ENCODE results near the gene ALKAL2. TPM values are rescaled to one million over a fixed set of nuclear protein-coding genes. Genes with fewer than 3 reads are reported as not detected.

The ALKAL2 gene
- total and polyA plus RNA-seq, 2 of the 13 experiments (the other 11 are each of a cell fraction or from before 2014, with no cell fraction given), result 0.22 to 1.7 TPM

DNA sequence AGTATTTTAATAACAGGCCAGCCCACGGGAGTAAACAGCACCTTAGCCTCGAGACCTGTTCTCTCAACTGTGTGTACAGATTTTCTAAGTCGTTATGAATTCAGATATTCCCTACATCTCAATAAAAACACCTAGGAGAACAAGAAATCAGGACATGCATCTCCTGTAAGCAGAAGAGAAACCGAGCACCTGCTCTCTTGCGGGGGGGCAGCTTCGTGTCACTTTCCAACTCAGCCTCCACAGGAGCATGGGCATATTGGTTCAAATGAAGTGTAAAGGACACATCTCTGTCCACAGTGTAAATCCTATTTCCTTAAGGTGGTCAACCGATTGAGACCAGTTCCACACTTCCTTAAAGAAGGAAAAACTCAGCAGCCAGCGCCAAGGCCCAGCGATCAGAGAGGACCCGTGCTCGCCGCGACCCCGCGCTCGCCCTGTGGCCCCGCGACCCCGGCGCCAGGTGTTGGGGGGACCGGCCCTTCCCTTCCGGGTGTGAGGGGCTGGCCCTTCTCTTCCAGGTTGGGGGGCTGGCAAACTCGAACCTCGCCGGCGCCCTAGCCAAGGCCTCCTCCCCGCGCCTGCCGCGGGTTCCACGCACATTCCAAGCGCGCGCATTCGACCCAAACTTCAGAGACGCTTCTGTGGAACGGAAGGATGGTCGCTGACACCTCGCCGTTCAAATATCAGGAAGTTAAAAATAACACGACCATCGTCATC is 24.7 kb downstream of the ALKAL2 start (continued):
- TF ChIP-seq, protein P1, sequence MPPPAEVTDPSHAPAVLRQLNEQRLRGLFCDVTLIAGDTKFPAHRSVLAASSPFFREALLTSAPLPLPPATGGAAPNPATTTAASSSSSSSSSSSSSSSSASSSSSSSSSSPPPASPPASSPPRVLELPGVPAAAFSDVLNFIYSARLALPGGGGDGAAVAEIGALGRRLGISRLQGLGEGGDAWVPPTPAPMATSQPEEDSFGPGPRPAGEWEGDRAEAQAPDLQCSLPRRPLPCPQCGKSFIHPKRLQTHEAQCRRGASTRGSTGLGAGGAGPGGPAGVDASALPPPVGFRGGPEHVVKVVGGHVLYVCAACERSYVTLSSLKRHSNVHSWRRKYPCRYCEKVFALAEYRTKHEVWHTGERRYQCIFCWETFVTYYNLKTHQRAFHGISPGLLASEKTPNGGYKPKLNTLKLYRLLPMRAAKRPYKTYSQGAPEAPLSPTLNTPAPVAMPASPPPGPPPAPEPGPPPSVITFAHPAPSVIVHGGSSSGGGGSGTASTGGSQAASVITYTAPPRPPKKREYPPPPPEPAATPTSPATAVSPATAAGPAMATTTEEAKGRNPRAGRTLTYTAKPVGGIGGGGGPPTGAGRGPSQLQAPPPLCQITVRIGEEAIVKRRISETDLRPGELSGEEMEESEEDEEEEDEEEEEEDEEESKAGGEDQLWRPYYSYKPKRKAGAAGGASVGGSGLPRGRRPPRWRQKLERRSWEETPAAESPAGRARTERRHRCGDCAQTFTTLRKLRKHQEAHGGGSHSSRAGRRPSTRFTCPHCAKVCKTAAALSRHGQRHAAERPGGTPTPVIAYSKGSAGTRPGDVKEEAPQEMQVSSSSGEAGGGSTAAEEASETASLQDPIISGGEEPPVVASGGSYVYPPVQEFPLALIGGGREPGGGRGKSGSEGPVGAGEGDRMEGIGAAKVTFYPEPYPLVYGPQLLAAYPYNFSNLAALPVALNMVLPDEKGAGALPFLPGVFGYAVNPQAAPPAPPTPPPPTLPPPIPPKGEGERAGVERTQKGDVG (CRISPR knock-in tag; IDR thresholded peaks at IDR 0.05; ENCODE audit: borderline replicate concordance), result peak; percentile 64; the same call in 1 of the 2 replicates
- TF ChIP-seq ZNF225 (CRISPR knock-in tag; IDR thresholded peaks at IDR 0.05), result no peak
- peak; percentile 54; the same call in 1 of the 2 replicates for TF ChIP-seq RBFOX2 (IDR thresholded peaks at IDR 0.05; ENCODE audit: low read depth, low read length)
- 0 out of 2 replicates have a peak, but pooled peaks have one; percentile 10 for TF ChIP-seq ZNF768 (CRISPR knock-in tag; IDR thresholded peaks at IDR 0.05)
- TF ChIP-seq, protein P2, sequence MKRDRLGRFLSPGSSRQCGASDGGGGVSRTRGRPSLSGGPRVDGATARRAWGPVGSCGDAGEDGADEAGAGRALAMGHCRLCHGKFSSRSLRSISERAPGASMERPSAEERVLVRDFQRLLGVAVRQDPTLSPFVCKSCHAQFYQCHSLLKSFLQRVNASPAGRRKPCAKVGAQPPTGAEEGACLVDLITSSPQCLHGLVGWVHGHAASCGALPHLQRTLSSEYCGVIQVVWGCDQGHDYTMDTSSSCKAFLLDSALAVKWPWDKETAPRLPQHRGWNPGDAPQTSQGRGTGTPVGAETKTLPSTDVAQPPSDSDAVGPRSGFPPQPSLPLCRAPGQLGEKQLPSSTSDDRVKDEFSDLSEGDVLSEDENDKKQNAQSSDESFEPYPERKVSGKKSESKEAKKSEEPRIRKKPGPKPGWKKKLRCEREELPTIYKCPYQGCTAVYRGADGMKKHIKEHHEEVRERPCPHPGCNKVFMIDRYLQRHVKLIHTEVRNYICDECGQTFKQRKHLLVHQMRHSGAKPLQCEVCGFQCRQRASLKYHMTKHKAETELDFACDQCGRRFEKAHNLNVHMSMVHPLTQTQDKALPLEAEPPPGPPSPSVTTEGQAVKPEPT (CRISPR knock-in tag; IDR thresholded peaks at IDR 0.05; ENCODE audit: low read depth), result 0 out of 2 replicates have a peak, but pooled peaks have one; percentile 56
- no peak for TF ChIP-seq RARA (CRISPR knock-in tag; IDR thresholded peaks at IDR 0.05)
- 0 out of 2 replicates have a peak, but pooled peaks have one; percentile 28 for TF ChIP-seq JUN (CRISPR knock-in tag; IDR thresholded peaks at IDR 0.05)
- TF ChIP-seq PHF20 (CRISPR knock-in tag; IDR thresholded peaks at IDR 0.05), result no peak
- TF ChIP-seq, protein P3, sequence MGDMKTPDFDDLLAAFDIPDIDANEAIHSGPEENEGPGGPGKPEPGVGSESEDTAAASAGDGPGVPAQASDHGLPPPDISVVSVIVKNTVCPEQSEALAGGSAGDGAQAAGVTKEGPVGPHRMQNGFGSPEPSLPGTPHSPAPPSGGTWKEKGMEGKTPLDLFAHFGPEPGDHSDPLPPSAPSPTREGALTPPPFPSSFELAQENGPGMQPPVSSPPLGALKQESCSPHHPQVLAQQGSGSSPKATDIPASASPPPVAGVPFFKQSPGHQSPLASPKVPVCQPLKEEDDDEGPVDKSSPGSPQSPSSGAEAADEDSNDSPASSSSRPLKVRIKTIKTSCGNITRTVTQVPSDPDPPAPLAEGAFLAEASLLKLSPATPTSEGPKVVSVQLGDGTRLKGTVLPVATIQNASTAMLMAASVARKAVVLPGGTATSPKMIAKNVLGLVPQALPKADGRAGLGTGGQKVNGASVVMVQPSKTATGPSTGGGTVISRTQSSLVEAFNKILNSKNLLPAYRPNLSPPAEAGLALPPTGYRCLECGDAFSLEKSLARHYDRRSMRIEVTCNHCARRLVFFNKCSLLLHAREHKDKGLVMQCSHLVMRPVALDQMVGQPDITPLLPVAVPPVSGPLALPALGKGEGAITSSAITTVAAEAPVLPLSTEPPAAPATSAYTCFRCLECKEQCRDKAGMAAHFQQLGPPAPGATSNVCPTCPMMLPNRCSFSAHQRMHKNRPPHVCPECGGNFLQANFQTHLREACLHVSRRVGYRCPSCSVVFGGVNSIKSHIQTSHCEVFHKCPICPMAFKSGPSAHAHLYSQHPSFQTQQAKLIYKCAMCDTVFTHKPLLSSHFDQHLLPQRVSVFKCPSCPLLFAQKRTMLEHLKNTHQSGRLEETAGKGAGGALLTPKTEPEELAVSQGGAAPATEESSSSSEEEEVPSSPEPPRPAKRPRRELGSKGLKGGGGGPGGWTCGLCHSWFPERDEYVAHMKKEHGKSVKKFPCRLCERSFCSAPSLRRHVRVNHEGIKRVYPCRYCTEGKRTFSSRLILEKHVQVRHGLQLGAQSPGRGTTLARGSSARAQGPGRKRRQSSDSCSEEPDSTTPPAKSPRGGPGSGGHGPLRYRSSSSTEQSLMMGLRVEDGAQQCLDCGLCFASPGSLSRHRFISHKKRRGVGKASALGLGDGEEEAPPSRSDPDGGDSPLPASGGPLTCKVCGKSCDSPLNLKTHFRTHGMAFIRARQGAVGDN (CRISPR knock-in tag; IDR thresholded peaks at IDR 0.05), result peak; percentile 71
- no peak for TF ChIP-seq ZNF788 (CRISPR knock-in tag; IDR thresholded peaks at IDR 0.05; ENCODE audit: borderline replicate concordance)
- no peak for TF ChIP-seq SRSF4 (IDR thresholded peaks at IDR 0.05; ENCODE audit: low read depth, low read length, poor library complexity, severe bottlenecking)
- TF ChIP-seq, protein P4, sequence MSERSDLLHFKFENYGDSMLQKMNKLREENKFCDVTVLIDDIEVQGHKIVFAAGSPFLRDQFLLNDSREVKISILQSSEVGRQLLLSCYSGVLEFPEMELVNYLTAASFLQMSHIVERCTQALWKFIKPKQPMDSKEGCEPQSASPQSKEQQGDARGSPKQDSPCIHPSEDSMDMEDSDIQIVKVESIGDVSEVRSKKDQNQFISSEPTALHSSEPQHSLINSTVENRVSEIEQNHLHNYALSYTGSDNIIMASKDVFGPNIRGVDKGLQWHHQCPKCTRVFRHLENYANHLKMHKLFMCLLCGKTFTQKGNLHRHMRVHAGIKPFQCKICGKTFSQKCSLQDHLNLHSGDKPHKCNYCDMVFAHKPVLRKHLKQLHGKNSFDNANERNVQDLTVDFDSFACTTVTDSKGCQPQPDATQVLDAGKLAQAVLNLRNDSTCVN (CRISPR knock-in tag; IDR thresholded peaks at IDR 0.05; ENCODE audit: borderline replicate concordance), result 0 out of 2 replicates have a peak, but pooled peaks have one; percentile 15
- peak; percentile 61 for TF ChIP-seq HOXA3 (CRISPR knock-in tag; IDR thresholded peaks at IDR 0.05)
- TF ChIP-seq SYNCRIP (IDR thresholded peaks at IDR 0.05; ENCODE audit: insufficient read depth, low read depth, low read length), result no peak

All from HepG2 (cell line).